ENCODE measurements around the gene CARNS1. TPM values are rescaled to one million over a fixed set of nuclear protein-coding genes. Genes with fewer than 3 reads are reported as not detected.

The CARNS1 gene
- total and polyA plus RNA-seq, 2 of the 8 experiments (the other 6 are each of a cell fraction or from before 2014, with no cell fraction given): 0.82 to 1.1 TPM

DNA sequence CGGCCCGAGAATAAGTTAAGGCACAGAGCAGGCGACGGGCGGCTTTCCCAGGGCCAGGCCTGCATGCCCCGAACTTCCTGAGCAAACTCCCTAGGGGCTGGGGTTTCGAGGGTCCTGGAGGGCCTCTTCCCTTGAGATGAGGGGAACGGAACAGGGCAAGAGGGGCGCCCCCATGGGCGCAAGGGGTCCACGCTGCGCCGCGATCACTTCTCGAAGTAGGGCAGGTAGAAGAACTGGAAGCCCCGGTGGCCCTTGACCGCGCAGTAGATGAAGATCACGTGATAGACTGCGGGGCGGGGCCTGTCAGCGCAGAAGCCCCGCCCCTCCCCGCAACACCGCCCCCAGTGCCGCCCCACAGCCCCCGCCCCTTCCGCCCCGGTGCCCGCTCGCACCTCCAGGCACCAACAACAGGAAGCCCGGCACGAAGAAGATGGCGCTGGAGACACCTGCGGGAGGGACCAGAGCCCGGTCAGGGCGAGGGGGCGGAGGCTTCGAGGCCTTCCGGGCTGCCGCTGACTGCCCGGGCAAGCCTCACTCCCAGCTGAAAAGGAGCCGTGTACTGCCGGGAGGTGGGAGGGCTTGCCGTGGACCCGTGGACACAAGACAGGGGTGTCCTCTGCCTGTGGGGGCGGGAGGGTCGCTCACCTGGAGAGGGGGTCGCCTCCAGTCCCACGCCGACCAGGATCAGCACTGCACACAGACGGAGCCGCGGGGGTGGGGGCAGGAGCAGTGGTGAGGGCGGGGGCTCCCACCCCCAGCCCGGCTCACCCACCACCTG lies 49.1 kb downstream of the CARNS1 start:
- H4K91ac ChIP-seq (replicated peaks; ENCODE audit: insufficient read length, low read length): peak overlapping the region; percentile 98
- H3K4ac ChIP-seq (replicated peaks; ENCODE audit: insufficient read length, low read depth, low read length): peak overlapping the region; percentile 67
- no peak overlapping the region for H3K14ac ChIP-seq (ENCODE audit: insufficient read length)
- no peak overlapping the region for H3K23ac ChIP-seq (ENCODE audit: insufficient read length)
- FAIRE-seq (no peak), DNase-seq (ENCODE audit: low read depth in 1 of 2, low spot score in 2 of 2) (peak; percentile 63 to 89)
- peak overlapping the region; percentile 82 for H4K5ac ChIP-seq (ENCODE audit: insufficient read length, low read depth, low read length)
- H3K79me2 ChIP-seq (ENCODE audit: control insufficient read depth in 1 of 2, insufficient read depth in 2 of 2, low read length in 2 of 2): peaks cover 0 to 3% of the 10 kb centered on the region in 2 experiments; a peak in 2 of 4 replicates
- H3K56ac ChIP-seq (replicated peaks; ENCODE audit: insufficient read length, low read depth, low read length): peak overlapping the region; percentile 75
- peaks cover 6% of the 10 kb centered on the region for H3K23me2 ChIP-seq (ENCODE audit: low read depth, low read length)
- H3K79me1 ChIP-seq (ENCODE audit: low read depth, low read length): peaks cover 2% of the 10 kb centered on the region
- peak overlapping the region; percentile 95 for H4K8ac ChIP-seq (ENCODE audit: extremely low read depth, insufficient read depth, low read length)
- H3K4me3 ChIP-seq (ENCODE audit: extremely low read depth in 1 of 4, insufficient read depth in 2 of 4, low read depth in 3 of 4, low read length in 4 of 4): peak overlapping the region; percentile 76 to 92 (median 85)
- peak overlapping the region; percentile 93 for H2BK5ac ChIP-seq (ENCODE audit: low read depth, low read length)
- H2BK20ac ChIP-seq (ENCODE audit: low read length): no peak overlapping the region
- peak overlapping the region; percentile 69 to 93 (median 74) for H3K9ac ChIP-seq (replicated peaks in 1 of 4; ENCODE audit: extremely low read depth in 1 of 4, low read depth in 3 of 4, low read length in 3 of 4)
- H3K36me3 ChIP-seq (ENCODE audit: control insufficient read depth in 2 of 4, insufficient read depth in 4 of 4, low read length in 3 of 4): no peaks in the 10 kb centered on the region
- peak overlapping the region; percentile 85; the same call in 1 of the 2 replicates for H3K18ac ChIP-seq (ENCODE audit: extremely low read depth, low read length)
- H2BK12ac ChIP-seq (ENCODE audit: low read depth, low read length): 0 out of 2 replicates have a peak overlapping the region, but pooled peaks have one; percentile 60
- no peaks in the 10 kb centered on the region for H3K27me3 ChIP-seq (replicated peaks in 1 of 4; ENCODE audit: control insufficient read depth in 3 of 4, extremely low read depth in 1 of 4, insufficient read depth in 3 of 4, low read length in 3 of 4)
- H2BK15ac ChIP-seq (ENCODE audit: low read length): peak overlapping the region; percentile 99; the same call in 1 of the 2 replicates
- H2AK5ac ChIP-seq (ENCODE audit: low read depth, low read length): no peak overlapping the region
- H3K9me3 ChIP-seq (ENCODE audit: insufficient read depth in 2 of 2, low read depth in 1 of 2, low read length in 1 of 2): no peaks in the 10 kb centered on the region
- CTCF ChIA-PET (ENCODE audit: partially characterized antibody): interaction anchor here (0.6 to 1.6 kb wide), 6 partner anchors 26 to 160 kb away, joined by 3 to 5 read pairs (median 3); partner anchors contain the start of gene PPP1CA
- POLR2A ChIA-PET (ENCODE audit: partially characterized antibody): interaction anchor here (0.7 to 1.9 kb wide), 14 partner anchors 12 to 73 kb away, joined by 3 to 15 read pairs (median 4); partner anchors contain the start of genes AIP, CDK2AP2, GPR152 and PPP1CA
- H2AFZ ChIP-seq (ENCODE audit: low read length): peak overlapping the region; percentile 66; the same call in 1 of the 2 replicates
- H3K27ac ChIP-seq (ENCODE audit: low read depth, low read length): peak overlapping the region; percentile 87
- H3K4me2 ChIP-seq (ENCODE audit: insufficient read depth in 1 of 2, low read depth in 2 of 2, low read length in 2 of 2): peak overlapping the region; percentile 70 to 82
- peaks cover 0 to 3% of the 10 kb centered on the region in 2 experiments for H4K20me1 ChIP-seq (replicated peaks in 1 of 2; ENCODE audit: control insufficient read depth in 1 of 2, insufficient read depth in 2 of 2, low read length in 2 of 2)
- WGBS, 2 experiments (ENCODE audit: extremely low coverage in 1 of 2, insufficient coverage in 1 of 2, insufficient read length in 1 of 2, insufficient replicate concordance in 2 of 2, low coverage in 1 of 2, low lambda C conversion rate in 2 of 2, missing lambda C conversion rate in 1 of 2): 19% methylated on average over 40 of the region's 56 CpGs; no CpG with 5 or more reads in 1 of the 2 experiments
- H2BK120ac ChIP-seq (replicated peaks; ENCODE audit: low read depth, low read length): no peak overlapping the region
- peaks cover 2 to 14% (median 6%) of the 10 kb centered on the region in 4 experiments; a peak in 6 of 7 replicates for H3K4me1 ChIP-seq (replicated peaks in 1 of 4; ENCODE audit: control insufficient read depth in 3 of 4, insufficient read depth in 4 of 4, low read length in 3 of 4)
- TF ChIP-seq TAF7 (optimal IDR thresholded peaks at IDR 0.05; ENCODE audit: borderline replicate concordance, low read depth, low read length): no peak
- TF ChIP-seq EZH2 (IDR thresholded peaks at IDR 0.05; ENCODE audit: low read depth, low read length, severe bottlenecking): no peak
- TF ChIP-seq POLR2AphosphoS5 (IDR thresholded peaks at IDR 0.05; ENCODE audit: low read depth, low read length): peak; percentile 56; the same call in 1 of the 2 replicates
- TF ChIP-seq, protein P1, sequence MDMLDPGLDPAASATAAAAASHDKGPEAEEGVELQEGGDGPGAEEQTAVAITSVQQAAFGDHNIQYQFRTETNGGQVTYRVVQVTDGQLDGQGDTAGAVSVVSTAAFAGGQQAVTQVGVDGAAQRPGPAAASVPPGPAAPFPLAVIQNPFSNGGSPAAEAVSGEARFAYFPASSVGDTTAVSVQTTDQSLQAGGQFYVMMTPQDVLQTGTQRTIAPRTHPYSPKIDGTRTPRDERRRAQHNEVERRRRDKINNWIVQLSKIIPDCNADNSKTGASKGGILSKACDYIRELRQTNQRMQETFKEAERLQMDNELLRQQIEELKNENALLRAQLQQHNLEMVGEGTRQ (IDR thresholded peaks at IDR 0.05; ENCODE audit: low read length): peak; percentile 81
- TF ChIP-seq, protein P2, sequence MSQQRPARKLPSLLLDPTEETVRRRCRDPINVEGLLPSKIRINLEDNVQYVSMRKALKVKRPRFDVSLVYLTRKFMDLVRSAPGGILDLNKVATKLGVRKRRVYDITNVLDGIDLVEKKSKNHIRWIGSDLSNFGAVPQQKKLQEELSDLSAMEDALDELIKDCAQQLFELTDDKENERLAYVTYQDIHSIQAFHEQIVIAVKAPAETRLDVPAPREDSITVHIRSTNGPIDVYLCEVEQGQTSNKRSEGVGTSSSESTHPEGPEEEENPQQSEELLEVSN (IDR thresholded peaks at IDR 0.05): no peak
- TF ChIP-seq, protein P3, sequence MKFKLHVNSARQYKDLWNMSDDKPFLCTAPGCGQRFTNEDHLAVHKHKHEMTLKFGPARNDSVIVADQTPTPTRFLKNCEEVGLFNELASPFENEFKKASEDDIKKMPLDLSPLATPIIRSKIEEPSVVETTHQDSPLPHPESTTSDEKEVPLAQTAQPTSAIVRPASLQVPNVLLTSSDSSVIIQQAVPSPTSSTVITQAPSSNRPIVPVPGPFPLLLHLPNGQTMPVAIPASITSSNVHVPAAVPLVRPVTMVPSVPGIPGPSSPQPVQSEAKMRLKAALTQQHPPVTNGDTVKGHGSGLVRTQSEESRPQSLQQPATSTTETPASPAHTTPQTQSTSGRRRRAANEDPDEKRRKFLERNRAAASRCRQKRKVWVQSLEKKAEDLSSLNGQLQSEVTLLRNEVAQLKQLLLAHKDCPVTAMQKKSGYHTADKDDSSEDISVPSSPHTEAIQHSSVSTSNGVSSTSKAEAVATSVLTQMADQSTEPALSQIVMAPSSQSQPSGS (IDR thresholded peaks at IDR 0.05; ENCODE audit: low read length): no peak
- peak; percentile 42 for TF ChIP-seq ASH2L (IDR thresholded peaks at IDR 0.05; ENCODE audit: low read length)
